GM18520 (cell line): Measurements from ENCODE around the gene HAND2.

ENCODE experiments used
- ATAC-seq: cut with Tn5 transposase; IDR thresholded peaks from one replicate; pipeline ENCODE4 v1.9.1; 2021; ENCODE audit not compliant: unreplicated experiment

The HAND2 gene

DNA sequence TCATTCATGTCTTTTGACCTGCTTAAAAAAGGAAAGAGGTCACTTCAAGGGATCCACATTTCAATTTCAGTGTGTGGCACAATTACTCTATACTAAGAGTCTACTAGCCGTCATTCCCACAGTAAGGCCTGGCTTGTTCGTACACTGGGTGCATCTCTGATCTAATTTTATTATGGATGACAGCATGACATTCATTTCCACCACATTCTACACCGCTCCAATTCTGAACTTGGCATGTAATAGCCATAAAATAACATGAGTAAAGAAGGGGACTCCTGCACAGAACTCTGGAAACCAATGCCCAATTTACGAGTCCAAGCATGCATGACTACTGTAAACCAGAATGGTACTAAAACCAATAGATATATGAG lies 51.1 kb downstream of the HAND2 start:
- no peak for ATAC-seq

GRCh38 chr4:173478201-173478912 lies 51.7 kb downstream of the HAND2 start:
- ATAC-seq, result no peak

DNA sequence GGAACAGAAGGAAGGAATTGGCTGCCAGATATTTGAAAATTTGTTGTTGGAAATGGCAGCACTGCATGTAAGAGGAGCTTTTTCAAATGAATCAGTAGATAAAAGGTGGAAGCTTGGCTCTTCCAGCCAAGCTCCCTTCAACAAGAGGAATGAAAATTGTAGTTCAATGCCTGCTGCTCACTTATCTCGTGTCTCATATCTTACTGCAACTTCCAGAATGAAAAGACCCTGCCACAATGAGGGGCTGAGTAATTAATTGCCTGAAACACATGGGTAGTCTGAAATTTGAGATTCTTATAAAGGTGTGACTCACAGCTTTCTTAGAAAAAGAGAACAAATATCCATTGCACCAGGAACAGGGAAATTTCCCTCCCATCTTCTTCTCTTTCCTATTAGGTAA lies 53.0 kb downstream of the HAND2 start:
- no peak for ATAC-seq
